NCI-H82 treated with DMSO at 0.1 percent for 48 hours (cell line): Measurements from ENCODE around the gene LY86.
"Not testable (repeated sequence)": the region's sequence is repeated elsewhere in the genome, so short reads cannot be mapped to it uniquely, and the experiment has no call there.

Experiments
- DNase-seq: peaks from one replicate; lab custom pipeline; 2025; ENCODE audit not compliant: unreplicated experiment; lab: John Stamatoyannopoulos, UW

LY86 gene

DNA sequence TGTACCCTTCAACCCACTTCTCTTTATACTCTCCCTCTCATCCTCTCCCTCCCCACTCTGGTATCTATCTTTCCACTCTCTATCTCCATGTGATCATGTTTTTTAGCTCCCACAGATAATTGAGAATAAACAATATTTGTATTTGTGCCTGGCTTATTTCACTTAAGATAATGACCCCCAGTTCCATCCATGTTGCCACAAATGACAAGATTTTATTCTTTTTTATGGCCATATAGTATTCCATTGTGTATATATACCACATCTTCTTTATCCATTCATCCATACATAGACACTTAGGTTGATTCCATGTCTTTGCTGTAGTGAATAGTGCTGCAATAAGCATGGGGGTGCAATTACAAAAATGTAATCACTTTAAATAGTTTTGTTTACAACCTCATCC is 62.3 kb downstream of the LY86 start:
- no peak for DNase-seq

DNA sequence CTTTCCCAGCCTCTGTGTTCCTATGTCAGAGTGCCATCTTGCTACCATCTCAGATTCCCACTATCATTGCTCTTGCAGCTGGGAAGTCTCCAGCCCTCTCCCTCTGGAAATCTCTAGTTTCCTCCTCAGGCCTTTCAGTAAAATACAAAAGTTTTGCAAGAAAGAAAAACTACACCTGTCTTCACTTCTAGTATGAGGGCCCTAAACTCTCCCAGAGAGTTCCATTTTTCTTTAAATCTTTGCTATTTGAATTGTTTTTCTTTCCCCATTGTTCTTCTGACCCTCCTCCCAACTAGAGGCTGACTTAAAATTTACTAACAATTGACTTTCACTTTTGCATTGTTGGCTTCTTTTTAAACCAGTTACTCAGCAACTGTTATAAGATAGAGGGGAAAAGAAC is 62.8 kb downstream of the LY86 start:
- no peak for DNase-seq

DNA sequence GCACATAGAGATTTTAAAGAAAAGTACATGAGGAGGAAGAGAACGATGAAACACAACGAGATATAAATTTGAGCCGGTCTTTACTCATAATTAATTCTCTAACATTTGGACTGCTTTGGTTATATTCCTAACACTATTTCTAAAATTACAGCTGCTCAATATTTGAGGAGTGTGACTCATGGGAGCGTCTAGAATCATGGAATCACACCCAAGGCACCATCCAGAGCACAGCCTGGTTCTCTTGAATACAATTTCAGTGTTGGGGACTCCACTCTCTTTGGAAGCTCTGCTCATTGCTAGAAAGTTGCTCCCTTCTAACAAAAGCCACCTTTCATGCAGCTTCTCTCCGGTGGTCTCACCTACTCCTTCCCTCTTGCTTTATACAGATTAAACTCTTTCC is 64.4 kb downstream of the LY86 start:
- no peak for DNase-seq

DNA sequence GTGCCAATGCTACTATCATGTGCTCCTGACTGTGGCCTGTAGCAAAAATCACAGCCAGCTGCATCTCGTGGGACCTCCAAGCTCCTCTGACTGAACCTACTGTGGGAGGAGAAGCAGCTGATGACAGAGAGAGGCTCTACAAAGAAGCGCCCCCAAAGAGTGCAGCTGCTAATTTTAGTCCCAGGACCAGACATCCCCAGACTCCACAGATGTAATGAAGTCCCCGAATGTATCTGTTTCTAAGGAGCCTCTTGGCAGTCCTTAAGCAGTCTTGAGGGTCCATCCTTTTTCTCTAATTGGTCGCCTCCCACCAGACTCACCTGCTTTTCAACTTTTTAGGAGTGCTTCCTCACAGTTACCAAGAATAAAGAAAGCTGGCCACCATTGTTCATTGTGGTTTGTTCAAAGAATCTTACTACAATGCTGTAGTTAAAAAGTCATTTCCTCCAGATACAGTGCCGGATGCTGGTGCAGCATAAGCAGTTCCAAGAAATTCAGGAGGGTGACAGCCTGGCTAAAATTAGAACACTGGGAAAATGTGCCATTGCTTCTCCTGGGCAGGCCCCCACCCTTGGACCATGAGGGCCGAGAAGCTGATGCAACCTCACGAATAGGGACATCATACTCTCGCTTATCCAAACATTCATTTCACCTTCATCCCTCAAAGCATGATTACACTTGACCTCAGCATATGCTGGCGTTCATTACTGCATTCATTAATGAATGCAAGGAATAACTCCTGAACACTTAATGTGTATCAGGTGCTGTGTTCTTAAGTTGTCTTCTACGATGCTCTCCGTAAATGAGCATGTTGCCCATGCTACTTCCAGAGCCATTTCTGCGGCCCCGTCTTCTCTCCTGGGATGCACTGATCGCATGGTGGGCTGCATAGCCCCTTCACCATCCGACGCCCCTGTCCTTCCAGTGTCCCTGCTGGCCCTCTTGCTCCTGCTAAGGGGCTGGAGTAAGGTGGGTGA is 66.4 kb downstream of the LY86 start:
- no peak for DNase-seq

DNA sequence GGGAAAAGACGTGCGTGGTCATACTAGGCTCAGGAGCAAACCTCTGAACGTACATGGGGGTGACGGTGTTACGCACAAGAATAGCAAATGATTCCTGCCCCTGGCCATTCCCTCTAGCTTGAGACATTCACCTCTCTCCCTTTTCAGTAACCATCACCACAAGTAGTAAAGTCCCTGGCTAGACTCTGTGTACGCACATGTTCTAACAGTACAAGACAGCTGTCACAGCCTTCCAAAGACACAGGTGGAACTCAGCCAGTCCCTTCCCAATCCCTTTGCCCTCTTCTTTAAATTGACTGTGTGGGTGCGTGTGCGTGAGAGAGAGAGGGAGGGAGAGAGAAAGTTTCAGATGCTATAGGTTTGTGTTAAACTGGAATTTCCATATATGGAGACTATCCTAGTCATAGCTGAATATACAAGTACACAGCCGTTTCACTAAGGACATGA is 67.3 kb downstream of the LY86 start:
- no peak for DNase-seq

DNA sequence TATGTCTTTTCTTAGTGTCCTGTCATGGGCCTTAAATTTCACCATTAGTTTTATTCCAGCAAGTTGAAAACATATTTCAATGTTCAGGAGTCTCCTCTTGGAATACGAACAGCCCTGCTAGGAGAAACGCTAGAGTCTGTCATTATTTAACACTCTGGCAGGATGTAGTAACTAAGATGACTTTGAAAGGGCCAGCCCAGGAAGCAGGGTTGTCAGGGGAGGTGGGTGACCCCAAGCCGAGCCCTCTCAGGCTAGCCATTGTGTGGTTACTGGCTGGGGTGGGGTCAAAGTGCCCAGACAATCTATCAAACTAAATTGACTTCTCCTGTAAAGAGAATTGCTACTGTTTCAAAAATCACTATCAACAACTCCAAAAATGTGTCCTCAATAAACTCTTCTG is 67.8 kb downstream of the LY86 start:
- DNase-seq: no peak

DNA sequence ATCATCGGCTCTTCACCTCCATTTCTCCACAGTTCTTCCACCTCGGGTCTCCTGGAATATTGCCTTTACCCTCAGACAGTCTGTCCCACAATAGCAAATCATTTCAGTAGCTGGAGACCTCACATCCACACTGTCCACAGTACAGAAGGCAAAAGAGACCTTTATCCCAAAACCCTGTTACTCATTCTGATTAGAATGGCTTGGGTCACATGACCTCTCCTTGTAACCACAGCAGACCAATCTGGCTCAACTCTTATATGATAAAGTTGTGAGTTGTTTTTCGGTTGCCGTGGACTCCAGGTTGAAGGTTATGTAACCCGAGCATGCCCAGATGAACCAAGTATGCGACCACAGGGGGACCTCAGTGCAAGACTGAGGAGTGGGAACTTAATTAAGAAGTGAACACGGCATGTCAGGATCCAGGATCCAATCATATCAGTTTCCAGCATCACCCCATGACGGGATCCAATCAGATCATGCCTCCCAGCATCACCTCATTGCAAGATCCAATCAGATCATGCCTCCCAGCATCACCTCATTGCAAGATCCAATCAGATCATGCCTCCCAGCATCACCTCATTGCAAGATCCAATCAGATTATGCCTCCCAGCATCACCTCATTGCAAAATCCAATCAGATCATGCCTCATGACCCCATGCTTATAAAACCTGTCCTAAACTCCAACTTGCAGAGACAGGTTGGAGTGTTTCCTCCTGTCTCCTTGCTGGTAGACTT is 68.7 kb downstream of the LY86 start:
- no peak for DNase-seq

DNA sequence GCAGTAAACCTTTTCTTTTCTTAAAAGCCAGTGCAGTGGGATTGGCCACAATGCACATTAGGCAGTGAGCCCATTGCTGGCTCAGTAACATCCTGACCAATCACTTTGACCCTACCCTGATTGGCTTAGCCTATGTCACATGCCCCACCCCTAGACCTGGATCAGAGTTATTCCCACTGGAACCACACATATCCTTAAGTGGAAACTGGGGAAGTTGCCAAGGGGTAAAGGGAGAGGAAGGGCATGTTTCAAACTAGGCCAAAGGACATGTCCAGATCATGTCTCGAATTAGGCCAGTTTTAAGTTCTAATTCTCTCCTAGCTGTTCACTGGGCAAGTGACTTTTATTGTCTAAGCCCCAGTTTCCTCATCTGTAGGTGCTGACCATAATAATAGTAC is 69.3 kb downstream of the LY86 start:
- no peak for DNase-seq

DNA sequence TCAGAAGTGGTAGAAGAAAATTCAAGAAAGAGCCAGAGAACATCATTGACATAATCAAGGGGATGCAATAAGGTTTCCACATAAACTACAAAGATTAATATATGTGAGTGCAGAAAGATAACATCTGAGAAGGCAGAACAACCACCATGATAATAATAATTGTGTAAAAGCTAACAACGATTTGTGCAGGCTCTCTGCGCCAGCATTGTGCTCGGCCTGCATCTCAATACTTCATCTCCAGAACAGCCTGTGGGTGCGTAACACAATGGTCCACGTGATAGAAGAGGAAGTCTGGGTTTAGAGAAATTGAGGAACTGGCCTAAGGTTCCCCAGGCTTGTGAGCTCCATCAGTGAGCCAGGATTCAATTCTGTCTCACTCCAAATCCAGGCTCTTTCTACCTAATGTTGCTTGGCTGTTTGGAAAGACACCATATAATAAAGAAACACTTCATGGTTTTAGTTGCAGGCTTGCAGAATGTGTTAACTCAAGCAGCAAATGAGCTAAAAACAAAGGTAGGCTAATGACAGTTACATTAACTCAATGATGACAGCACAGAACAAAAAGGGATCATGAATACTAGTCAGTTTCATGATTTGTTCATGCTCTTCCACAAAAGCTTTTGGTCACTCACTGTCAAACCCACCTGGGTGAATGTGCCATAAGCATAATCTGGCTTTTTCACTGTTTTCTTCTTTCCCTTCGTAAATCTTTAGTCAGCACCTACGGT is 71.2 kb downstream of the LY86 start:
- no peak for DNase-seq

DNA sequence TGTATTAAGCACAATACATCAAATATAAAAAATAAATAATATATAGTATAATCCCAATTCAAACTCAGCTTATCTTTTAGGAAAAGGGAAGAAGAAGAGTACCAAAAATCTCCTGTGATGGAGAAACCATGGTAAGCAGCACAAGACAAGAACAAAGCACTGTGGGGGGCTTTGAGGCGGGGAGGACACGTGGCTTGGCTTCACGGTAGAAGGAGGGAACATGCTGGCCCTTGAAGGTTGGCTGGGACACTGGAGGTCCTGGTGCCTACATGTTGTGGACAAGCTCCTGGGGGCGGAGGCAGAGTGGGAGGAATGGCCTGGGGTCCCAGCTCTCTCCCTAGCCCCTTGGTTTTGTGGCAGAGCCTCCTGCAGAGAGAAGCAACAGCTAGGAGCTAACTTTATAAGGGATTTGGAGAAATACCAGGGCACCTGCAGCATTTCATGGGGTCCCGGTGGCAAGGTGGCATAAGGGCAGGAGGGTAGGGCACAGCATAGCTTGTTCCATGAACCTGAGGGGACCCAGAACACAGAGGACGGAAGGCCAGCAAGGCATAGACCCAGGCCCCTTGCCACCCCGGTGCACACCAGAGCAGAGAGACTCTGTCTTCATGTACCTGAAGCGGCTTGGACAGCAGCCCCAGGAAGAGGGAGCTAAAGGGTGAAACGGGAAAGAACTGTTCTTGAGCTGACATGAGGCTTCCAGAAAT is 72.0 kb downstream of the LY86 start:
- DNase-seq: no peak

DNA sequence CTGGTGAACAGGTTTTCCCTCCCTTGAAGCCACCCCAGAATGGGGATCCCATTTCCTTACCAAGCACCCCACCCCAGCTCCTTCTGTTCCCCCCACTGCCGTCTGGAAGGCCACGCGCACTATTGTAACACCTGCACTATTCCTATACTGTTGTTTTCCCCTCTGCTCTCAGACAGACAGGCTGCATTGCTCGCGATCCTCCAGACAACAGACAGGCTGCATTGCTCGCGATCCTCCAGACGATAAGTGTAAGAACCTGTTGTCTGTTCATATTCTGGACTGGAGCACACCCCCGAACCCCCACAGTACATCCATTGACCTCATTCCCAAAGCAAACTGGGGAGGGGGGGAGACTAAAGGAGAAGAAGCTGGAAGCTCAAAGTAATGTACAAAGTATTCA is 72.7 kb downstream of the LY86 start:
- DNase-seq: no peak

DNA sequence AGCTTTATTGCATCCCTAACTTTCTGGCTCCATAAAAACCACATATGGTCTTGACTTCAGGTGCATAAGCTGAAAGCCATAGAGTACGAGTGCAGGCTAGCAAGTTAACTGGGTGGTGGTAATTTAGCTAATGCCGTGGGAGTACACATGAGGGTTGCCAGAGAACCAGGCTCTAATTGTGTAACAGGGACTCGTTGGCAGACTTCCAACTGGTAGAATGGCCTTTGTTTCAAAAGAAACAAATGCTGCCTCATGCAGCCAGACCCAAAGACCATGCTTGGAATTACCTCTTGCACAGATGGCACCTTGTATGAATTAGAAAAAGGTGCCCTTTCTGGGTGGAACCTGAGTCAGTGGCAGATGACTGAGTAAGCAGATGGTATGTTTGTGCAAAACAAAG is 73.2 kb downstream of the LY86 start:
- peak; percentile 24 for DNase-seq

DNA sequence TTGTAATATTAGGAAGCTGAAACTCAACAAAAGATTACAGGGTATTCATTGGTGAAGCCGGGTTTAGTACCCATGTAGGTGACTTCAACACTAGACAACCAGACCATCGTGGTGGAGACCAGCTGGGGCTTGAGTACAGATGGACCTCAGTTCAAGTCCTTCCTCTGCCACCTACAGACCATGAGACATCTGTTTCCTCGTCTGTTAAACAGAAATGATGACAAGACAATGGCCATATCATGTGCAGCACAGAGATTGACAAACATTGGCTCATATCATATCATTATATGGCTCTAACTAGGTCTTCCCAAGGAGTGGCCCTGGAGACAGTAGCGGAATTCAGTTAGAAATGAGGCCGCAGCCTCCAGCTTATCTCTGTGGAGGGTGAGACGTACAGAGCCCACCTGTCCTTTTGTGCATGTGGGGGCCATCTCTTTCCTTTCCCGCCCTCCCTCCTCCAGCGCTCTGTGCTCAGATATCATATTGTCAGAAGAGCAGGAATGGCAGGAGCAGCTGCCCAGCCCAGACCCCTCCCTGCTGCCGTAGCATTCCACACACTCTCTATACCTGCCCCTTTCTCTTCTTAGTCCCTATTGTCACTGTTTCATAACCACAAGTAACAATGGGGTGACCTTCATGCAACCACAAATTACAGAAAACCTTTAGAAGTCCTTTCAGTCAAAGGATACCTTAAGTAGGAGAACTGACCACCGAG is 75.1 kb downstream of the LY86 start:
- DNase-seq: no peak

DNA sequence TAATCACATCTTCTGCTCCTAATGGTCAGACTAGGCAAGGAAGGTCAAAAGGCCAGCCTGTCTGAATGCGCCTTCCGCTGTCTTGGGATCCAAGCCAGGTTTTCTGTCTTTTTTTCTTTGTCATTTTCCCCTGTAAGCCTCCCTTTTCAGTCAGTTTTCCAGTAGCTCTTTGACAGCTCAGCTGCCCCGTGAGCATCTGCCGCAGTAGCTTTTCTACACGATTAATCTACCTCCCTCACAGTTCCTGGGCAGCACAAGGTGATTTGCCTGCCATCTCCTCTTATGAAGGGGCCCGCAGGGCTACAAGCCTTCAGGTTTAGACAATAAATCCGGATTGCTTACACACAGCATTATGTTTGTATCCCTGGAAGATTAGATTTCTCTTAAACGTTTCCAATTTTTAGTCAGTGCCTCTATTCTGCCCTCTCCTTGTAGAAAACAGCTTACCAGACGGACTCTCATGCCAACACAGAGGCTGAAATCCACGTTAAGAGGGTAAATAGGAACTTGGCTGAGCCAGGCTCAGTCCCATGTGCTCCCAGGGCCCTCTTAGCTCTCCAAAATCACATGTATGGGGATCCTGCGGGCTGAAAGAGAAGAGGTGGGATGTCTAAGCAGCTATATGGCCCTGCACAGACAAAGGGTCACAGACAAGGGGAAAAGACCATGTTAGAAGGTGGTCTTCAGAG is 77.2 kb downstream of the LY86 start:
- peak; percentile 27 for DNase-seq

DNA sequence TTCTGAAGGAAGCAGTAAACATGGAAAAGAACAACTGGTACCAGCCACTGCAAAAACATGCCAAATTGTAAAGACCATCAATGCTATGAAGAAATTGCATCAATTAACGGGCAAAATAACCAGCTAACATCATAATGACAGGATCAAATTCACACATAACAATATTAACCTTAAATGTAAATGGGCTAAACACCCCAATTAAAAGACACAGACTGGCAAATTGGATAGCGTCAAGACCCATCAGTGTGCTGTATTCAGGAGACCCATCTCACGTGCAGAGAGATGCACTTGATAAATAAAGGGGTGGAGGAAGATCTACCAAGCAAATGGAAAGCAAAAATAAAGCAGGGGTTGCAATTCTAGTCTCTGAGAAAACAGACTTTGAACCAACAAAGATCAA is 81.6 kb downstream of the LY86 start:
- DNase-seq: not testable (repeated sequence)

DNA sequence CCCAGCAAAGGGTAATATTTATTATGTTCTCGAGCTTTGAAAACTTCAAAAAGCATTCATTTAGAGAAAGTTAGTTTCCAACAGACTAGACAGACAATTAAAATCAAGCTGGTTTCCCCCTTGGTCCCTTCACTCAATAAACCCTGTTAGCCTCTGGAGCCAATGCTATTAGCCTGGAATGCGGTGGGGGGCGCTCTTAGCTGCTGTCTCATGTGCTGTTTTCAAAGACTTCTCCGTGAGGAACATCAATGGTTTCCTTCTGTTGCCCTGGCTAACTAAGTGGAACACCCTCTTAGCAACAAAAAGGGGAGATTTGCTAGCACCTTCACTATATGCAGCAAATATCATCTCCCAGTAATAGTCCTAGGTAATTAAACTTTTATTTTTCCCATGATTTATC is 86.4 kb downstream of the LY86 start:
- no peak for DNase-seq

DNA sequence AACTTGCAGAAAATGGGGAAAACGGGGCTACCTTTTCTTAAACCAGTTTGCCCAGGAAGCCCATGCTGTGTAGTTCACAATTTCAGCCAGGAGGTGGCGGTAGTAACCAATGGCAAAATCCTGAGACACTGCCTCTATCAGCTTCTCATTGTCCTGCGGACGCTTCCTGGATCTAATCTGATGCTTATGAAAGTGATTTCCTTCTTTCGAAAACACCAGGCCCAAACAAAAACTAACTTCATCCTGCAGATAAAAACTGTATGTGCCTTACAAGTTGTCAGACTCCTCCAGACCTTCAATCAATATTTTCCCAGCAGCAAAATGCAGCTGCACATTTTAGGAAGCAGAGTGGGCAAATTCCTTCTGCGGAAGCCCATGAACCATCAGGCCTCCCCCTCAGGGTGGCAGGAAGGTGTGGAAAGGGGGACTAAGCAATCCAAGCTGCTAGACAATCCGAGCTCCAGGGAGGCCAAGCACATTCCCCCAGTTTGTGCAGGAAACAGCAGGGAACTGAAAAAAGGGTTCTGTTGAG is 88.5 kb downstream of the LY86 start:
- DNase-seq: peak; percentile 36

DNA sequence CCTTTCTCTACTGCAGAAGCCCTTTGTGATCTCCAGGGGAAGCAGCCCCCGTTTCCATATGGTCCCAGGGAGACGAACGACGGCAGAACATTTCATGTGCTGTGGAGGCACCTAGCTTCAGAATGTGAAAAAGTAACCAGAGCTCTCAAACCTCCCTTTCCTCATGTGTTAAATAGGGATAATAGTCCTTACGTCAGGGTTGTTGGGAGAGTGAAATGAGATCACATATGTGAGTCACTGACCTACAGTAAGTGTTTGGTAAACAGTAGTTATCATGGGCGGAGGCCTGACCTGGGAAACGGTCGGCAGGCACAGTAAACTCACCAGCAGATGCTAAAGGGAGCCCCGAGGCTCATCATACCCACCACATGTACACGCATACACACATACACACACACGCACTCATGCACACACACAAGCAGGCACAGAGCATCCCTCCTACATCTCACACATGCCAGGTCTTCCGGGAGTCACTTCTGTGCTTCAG is 89.7 kb downstream of the LY86 start:
- DNase-seq: no peak

DNA sequence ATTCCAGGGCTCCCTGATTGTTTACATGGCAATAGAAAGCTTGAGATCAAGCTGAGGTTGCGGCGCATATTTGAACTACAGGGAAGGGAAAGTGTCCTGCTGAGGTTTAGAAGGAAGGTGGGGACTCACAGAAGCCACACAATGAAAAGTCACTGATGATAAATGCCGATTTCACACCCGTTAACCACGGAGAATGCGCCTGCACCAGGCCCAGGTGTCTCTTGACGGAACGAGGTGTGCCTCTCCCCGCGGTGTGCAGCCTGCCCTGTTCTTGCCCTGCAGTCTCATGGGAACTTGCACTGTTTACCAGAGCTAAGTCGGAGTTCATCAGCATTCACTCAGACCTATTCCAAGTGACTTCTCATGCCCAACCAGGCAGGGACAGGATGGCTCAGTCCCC is 90.3 kb downstream of the LY86 start:
- no peak for DNase-seq
